Endothelial cell of umbilical vein (primary cell): ENCODE results near the gene ERICH3. TPM values are rescaled to one million over a fixed set of nuclear protein-coding genes. Genes with fewer than 3 reads are reported as not detected.

Experiments used
- BruUV-seq: library from RNA; stranded (reverse); fragments of 400-500 nt; replicated peaks from 2 replicates; lab custom pipeline; 2021; lab: Mats Ljungman, UMichigan
- CTCF ChIA-PET: fragments of 300-600, 350-600 bp; sonication (Branson Sonifier 250); formaldehyde crosslinking; loops from one replicate; lab custom pipeline; 2021; ENCODE audit warnings: antibody characterized with exemption, inconsistent platforms; lab: Charles Lee
- POLR2A ChIA-PET: fragments of 300-600, 350-600 bp; sonication (Branson Sonifier 250); formaldehyde crosslinking; loops from one replicate; lab custom pipeline; 2021; ENCODE audit warnings: antibody characterized with exemption, inconsistent platforms; lab: Charles Lee
- DNase-seq: peaks from one replicate; pipeline ENCODE4 v3.0.0-alpha.2; 2011; ENCODE audit warnings: low read depth, low spot score
- FAIRE-seq: peaks from 2 replicates; lab custom pipeline; 2011; peaks lifted over from hg19 to GRCh38; lab: Jason Lieb, UNC
- H2AFZ ChIP-seq: 2 replicates; pipeline ENCODE4 v1.6.0; 2012; ENCODE audit warnings: low read depth, low read length, control low read depth, inconsistent platforms
- H3K27ac ChIP-seq: 2 replicates; pipeline ENCODE4 v1.5.1; 2011; ENCODE audit warnings: low read depth, mild to moderate bottlenecking, control low read depth, low read length, moderate library complexity; ENCODE audit not compliant: insufficient read depth
- H3K27me3 ChIP-seq, 2 experiments: 2 replicates each; pipeline versions ENCODE4 v1.6.0 to v1.6.1; 2011; ENCODE audit warnings: low read length in 2 of 2, mixed read lengths in 1 of 2; ENCODE audit not compliant: control insufficient read depth in 2 of 2, insufficient read depth in 2 of 2
- H3K36me3 ChIP-seq, 2 experiments: 2 replicates in 1 of 2; 3 replicates in 1 of 2; pipeline ENCODE4 v1.5.1; 2011; ENCODE audit warnings: low read length in 2 of 2, mild to moderate bottlenecking in 1 of 2, moderate library complexity in 1 of 2; ENCODE audit not compliant: control insufficient read depth in 2 of 2, insufficient read depth in 2 of 2; ENCODE audit errors: extremely low read depth in 1 of 2
- H3K4me1 ChIP-seq: 3 replicates; pipeline ENCODE4 v1.5.1; 2011; ENCODE audit warnings: mild to moderate bottlenecking, low read length; ENCODE audit not compliant: control insufficient read depth, insufficient read depth; ENCODE audit errors: extremely low read depth
- H3K4me2 ChIP-seq: 2 replicates; pipeline ENCODE4 v1.6.1; 2011; ENCODE audit warnings: low read length, control low read depth, mixed read lengths; ENCODE audit not compliant: insufficient read depth
- H3K4me3 ChIP-seq, 3 experiments: fragments of 200-600 bp in 1 of 3; sonication (generic), shearing (Covaris generic) in 1 of 3; replicated peaks in 1 of 3; 2 replicates each; pipeline ENCODE4 v1.5.1; 2011 to 2016; ENCODE audit warnings: control low read depth in 3 of 3, low read length in 3 of 3, mild to moderate bottlenecking in 2 of 3, inconsistent platforms in 1 of 3, low read depth in 1 of 3, moderate library complexity in 1 of 3; ENCODE audit not compliant: insufficient read depth in 1 of 3
- H3K79me2 ChIP-seq: 2 replicates; pipeline ENCODE4 v1.6.0; 2012; ENCODE audit warnings: low read length, inconsistent platforms; ENCODE audit not compliant: control insufficient read depth, insufficient read depth
- H3K9ac ChIP-seq: replicated peaks from 2 replicates; pipeline ENCODE3; 2011; ENCODE audit warnings: low read length, control low read depth; ENCODE audit not compliant: insufficient read depth; ENCODE audit errors: extremely low read depth
- H3K9me1 ChIP-seq: replicated peaks from 3 replicates; pipeline ENCODE4 v1.6.0; 2011; ENCODE audit warnings: mild to moderate bottlenecking, low read length; ENCODE audit not compliant: control insufficient read depth, insufficient read depth; ENCODE audit errors: extremely low read depth
- H3K9me3 ChIP-seq: replicated peaks from 2 replicates; pipeline ENCODE4 v1.5.1; 2012; ENCODE audit warnings: low read length, inconsistent platforms; ENCODE audit not compliant: control insufficient read depth, insufficient read depth
- H4K20me1 ChIP-seq: replicated peaks from 2 replicates; pipeline ENCODE3; 2011; ENCODE audit warnings: mild to moderate bottlenecking, low read length; ENCODE audit not compliant: control insufficient read depth, insufficient read depth; ENCODE audit errors: extremely low read depth
- EZH2 ChIP-seq: IDR thresholded peaks from 2 replicates; pipeline ENCODE4 v1.6.1; 2012; ENCODE audit warnings: borderline replicate concordance, low read depth, mild to moderate bottlenecking, moderate library complexity, low read length, inconsistent platforms; ENCODE audit not compliant: severe bottlenecking
- FOS ChIP-seq: IDR thresholded peaks from 2 replicates; pipeline ENCODE4 v1.6.1; 2011; ENCODE audit warnings: mild to moderate bottlenecking, low read length, moderate library complexity, borderline replicate concordance; ENCODE audit not compliant: insufficient read depth
- GATA2 ChIP-seq: IDR thresholded peaks from 2 replicates; pipeline ENCODE4 v1.7.0; 2011; ENCODE audit warnings: low read depth, mild to moderate bottlenecking, moderate library complexity, mixed read lengths, low read length; ENCODE audit not compliant: insufficient read length, insufficient read depth
- JUN ChIP-seq: IDR thresholded peaks from 2 replicates; pipeline ENCODE4 v1.6.1; 2011; ENCODE audit warnings: borderline replicate concordance, low read depth; ENCODE audit not compliant: insufficient read length, insufficient read depth
- MYC ChIP-seq: IDR thresholded peaks from one replicate; pipeline ENCODE4 v1.6.1; 2011; ENCODE audit warnings: mild to moderate bottlenecking, low read depth, low read length
- POLR2A ChIP-seq: IDR thresholded peaks from 2 replicates; pipeline ENCODE4 v1.6.1; 2012; ENCODE audit warnings: low read depth, mild to moderate bottlenecking, control low read depth, low read length
- POLR2AphosphoS5 ChIP-seq: IDR thresholded peaks from 2 replicates; pipeline ENCODE4 v1.6.1; 2012; ENCODE audit warnings: low read depth, mild to moderate bottlenecking, control low read depth, low read length, moderate library complexity; ENCODE audit not compliant: insufficient read depth
- dilution Hi-C: fragments of 300-500 bp; cut with MboI; formaldehyde crosslinking; loops from one replicate; pipeline ENCODE4 v1.15.0; 2019; ENCODE audit warnings: low sequenced_read_pairs; ENCODE audit not compliant: extremely low pct_ligation_motif_present
- intact Hi-C: fragments of 100-400 bp; cut with micrococcal nuclease; formaldehyde crosslinking; loops from one replicate; pipeline ENCODE4 v1.10.0; 2022
- polyA plus RNA-seq, 4 experiments: library from polyadenylated mRNA; depleted of rRNA in 3 of 4; stranded (reverse) in 3 of 4; unstranded in 1 of 4; fragments of >200 nt; gene quantifications; 2 replicates each; pipeline versions ENCODE4 v1.2.1 to v1.2.3, GENCODE V29; 2011 to 2012; ENCODE audit warnings: missing spikeins in 1 of 4
- total RNA-seq: library from RNA; stranded (reverse); gene quantifications from 2 replicates; pipeline ENCODE4 v1.2.3, GENCODE V29; 2021
- TF ChIP-seq, protein P1 (sequence below), 2 donors: IDR thresholded peaks; 1 replicate in 1 of 2; 2 replicates in 1 of 2; pipeline ENCODE4 v1.5.1; 2011; ENCODE audit warnings: low read length in 2 of 2, mild to moderate bottlenecking in 2 of 2, moderate library complexity in 2 of 2, control low read depth in 1 of 2, inconsistent platforms in 1 of 2, low read depth in 1 of 2; ENCODE audit not compliant: insufficient read depth in 1 of 2; ENCODE audit errors: extremely low read depth in 1 of 2
- TF ChIP-seq, protein P2 (sequence below): IDR thresholded peaks from 2 replicates; pipeline ENCODE4 v1.6.1; 2011; ENCODE audit not compliant: insufficient read depth, insufficient read length

Gene ERICH3
- total and polyA plus RNA-seq, 2 donors (not counting 3 experiments of a cell fraction or from before 2014, with no cell fraction given), result not detected

DNA sequence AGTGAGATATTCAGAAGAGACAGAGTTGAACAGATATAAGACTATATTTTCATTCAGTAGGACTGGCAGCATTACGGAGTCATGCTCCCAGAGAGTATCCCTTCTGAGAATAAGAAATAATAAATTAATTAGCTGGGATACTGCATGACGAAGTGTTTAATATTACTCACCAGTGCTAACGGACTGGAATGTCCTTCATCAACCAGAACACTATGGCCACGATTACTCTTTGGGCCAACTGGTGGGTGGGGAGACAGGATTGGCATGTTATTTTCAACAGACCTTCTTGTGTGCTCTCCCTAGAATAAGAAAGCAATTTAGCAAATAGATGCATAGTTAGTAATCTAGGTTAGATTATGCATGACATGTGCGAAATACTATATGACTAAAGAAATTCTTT lies 32.4 kb downstream of the ERICH3 start:
- CTCF ChIA-PET, result no interaction called here

More for the DNA sequence above, 32.4 kb downstream of the ERICH3 start:
- Histone ChIP-seq H3K27me3 (no peaks in the 10 kb centered on the region), H3K36me3 (no peaks in the 10 kb centered on the region), H4K20me1 (no peaks in the 10 kb centered on the region), H3K9ac (no peak overlapping the region), H3K79me2 (no peaks in the 10 kb centered on the region), H3K27ac (no peak overlapping the region), H2AFZ (no peak overlapping the region), H3K4me2 (no peak overlapping the region), H3K4me1 (no peaks in the 10 kb centered on the region), H3K9me3 (no peaks in the 10 kb centered on the region), H3K9me1 (no peaks in the 10 kb centered on the region), H3K4me3 (no peak overlapping the region)
- DNase-seq (no peak), FAIRE-seq (no peak)
- POLR2A ChIA-PET, result no interaction called here
- TF ChIP-seq GATA2 (no peak), EZH2 (no peak), MYC (no peak), JUN (no peak), POLR2AphosphoS5 (no peak), POLR2A (no peak), FOS (no peak)
- TF ChIP-seq, protein P1, sequence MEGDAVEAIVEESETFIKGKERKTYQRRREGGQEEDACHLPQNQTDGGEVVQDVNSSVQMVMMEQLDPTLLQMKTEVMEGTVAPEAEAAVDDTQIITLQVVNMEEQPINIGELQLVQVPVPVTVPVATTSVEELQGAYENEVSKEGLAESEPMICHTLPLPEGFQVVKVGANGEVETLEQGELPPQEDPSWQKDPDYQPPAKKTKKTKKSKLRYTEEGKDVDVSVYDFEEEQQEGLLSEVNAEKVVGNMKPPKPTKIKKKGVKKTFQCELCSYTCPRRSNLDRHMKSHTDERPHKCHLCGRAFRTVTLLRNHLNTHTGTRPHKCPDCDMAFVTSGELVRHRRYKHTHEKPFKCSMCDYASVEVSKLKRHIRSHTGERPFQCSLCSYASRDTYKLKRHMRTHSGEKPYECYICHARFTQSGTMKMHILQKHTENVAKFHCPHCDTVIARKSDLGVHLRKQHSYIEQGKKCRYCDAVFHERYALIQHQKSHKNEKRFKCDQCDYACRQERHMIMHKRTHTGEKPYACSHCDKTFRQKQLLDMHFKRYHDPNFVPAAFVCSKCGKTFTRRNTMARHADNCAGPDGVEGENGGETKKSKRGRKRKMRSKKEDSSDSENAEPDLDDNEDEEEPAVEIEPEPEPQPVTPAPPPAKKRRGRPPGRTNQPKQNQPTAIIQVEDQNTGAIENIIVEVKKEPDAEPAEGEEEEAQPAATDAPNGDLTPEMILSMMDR (IDR thresholded peaks at IDR 0.05; ENCODE audit: extremely low read depth in 1 of 2, insufficient read depth in 1 of 2, low read depth in 1 of 2, low read length in 2 of 2), result no peak
- TF ChIP-seq, protein P2, sequence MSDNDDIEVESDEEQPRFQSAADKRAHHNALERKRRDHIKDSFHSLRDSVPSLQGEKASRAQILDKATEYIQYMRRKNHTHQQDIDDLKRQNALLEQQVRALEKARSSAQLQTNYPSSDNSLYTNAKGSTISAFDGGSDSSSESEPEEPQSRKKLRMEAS, result no peak
- dilution Hi-C loops (no loop called here), intact Hi-C loops (no loop called here)
- no TSS peak for BruUV-seq
